B cell (primary cell): ENCODE measurements around the gene TCF3.

Experiments used
- EZH2 ChIP-seq: IDR thresholded peaks from 2 replicates; pipeline ENCODE4 v1.6.1; 2012; ENCODE audit warnings: borderline replicate concordance, low read depth, mild to moderate bottlenecking, moderate library complexity, low read length; ENCODE audit not compliant: insufficient read depth, poor library complexity, severe bottlenecking
- TF ChIP-seq, protein P1 (sequence below): fragments of 200-600 bp; IDR thresholded peaks from one replicate; pipeline ENCODE4 v1.8.0; 2022; ENCODE audit warnings: antibody characterized with exemption, mild to moderate bottlenecking

DNA sequence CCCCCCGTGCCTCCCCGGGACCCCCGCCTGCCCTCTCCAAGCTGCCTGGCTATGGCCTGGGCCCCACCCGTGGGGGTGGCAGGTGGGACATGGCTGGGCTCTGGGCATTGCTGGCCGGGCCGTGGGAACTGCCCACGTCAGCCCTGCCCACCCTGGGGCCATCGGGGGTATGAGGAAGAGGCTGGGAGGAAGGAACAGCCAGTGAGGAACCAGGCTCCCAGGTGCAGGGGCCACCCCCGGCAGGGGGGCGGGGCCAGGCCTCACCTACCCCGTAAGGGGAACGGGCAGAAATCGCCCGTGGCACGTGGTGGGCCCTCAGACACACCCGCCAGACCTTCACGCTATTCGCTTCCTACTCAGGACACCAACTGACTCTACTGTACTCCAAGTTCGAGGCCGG is 22.4 kb downstream of the TCF3 start:
- TF ChIP-seq, protein P1, sequence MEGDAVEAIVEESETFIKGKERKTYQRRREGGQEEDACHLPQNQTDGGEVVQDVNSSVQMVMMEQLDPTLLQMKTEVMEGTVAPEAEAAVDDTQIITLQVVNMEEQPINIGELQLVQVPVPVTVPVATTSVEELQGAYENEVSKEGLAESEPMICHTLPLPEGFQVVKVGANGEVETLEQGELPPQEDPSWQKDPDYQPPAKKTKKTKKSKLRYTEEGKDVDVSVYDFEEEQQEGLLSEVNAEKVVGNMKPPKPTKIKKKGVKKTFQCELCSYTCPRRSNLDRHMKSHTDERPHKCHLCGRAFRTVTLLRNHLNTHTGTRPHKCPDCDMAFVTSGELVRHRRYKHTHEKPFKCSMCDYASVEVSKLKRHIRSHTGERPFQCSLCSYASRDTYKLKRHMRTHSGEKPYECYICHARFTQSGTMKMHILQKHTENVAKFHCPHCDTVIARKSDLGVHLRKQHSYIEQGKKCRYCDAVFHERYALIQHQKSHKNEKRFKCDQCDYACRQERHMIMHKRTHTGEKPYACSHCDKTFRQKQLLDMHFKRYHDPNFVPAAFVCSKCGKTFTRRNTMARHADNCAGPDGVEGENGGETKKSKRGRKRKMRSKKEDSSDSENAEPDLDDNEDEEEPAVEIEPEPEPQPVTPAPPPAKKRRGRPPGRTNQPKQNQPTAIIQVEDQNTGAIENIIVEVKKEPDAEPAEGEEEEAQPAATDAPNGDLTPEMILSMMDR: no peak
- no peak for TF ChIP-seq EZH2
